ENCODE results near the gene THAP10. TPM values are rescaled to one million over a fixed set of nuclear protein-coding genes. Genes with fewer than 3 reads are reported as not detected.

The THAP10 gene
- total RNA-seq, 1 donor from 2014 or later = 1.6 TPM

DNA sequence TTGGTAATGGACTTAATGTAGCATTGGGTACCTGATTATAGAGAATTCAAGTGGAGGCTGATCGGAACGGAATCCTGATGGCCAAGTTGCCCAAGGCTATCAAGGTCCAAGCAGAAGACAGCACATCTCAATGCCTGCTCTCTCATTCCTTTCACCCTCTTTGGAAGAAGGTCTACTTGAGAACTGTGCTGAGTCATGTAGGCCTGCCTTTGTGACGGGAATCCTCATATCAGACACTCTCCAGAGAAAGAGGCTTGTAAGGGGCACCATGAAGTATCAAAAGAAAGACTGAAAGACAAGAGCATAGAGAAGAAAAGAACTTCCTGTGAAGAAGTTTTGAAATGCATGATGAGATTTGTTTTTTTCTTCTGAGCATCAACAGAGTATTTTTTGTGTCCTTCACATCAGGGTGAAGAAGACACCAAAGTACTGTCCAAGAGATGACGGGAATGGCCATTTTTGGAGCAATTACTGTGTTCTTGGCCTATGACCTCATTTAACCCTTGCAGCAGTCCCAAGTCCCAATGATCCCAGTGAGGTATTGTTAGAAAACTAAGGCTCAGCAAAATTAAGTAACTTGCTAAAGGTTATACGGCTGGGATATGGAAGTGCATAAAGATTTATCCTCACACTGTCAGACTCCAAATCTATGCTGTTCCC is 25.1 kb downstream of the THAP10 start:
- H3K4me3 ChIP-seq (ENCODE audit: insufficient read depth, low read depth, low read length) = no peak overlapping the region
- H3K4me1 Mint-ChIP-seq (ENCODE audit: low read depth, unreplicated experiment) = peaks cover 32% of the 10 kb centered on the region
- H3K4me1 ChIP-seq (ENCODE audit: insufficient read depth, low read length) = peaks cover 31% of the 10 kb centered on the region
- TF ChIP-seq CTCF (IDR thresholded peaks at IDR 0.05; ENCODE audit: insufficient read depth, low read depth, low read length) = no peak
- no peak for TF ChIP-seq EZH2 (IDR thresholded peaks at IDR 0.05; ENCODE audit: insufficient read depth, low read length)
- DNase-seq (ENCODE audit: low read depth) (no peak), FAIRE-seq (no peak)
- H3K27ac Mint-ChIP-seq (ENCODE audit: unreplicated experiment) = no peak overlapping the region
- no peaks in the 10 kb centered on the region for H3K27me3 ChIP-seq (ENCODE audit: insufficient read depth, low read length)
- H3K36me3 ChIP-seq (ENCODE audit: insufficient read depth, low read length) = no peaks in the 10 kb centered on the region
- H3K27me3 Mint-ChIP-seq (ENCODE audit: low read depth, unreplicated experiment) = no peaks in the 10 kb centered on the region
- no peaks in the 10 kb centered on the region for H3K9me3 Mint-ChIP-seq (ENCODE audit: unreplicated experiment)
- H3K9ac ChIP-seq (ENCODE audit: low read length) = no peak overlapping the region
- no peak overlapping the region for H3K27ac ChIP-seq (ENCODE audit: low read depth, low read length)
- H2AFZ ChIP-seq (ENCODE audit: low read depth, low read length) = no peak overlapping the region
- H3K79me2 ChIP-seq (ENCODE audit: insufficient read depth, low read length) = no peaks in the 10 kb centered on the region
- no peak overlapping the region for H3K4me2 ChIP-seq (ENCODE audit: low read length)
- H4K20me1 ChIP-seq (ENCODE audit: insufficient read depth, low read length) = no peaks in the 10 kb centered on the region
- no peaks in the 10 kb centered on the region for H3K9me3 ChIP-seq (ENCODE audit: insufficient read depth, low read depth, low read length)
- H3K36me3 Mint-ChIP-seq (ENCODE audit: low read depth, unreplicated experiment) = no peaks in the 10 kb centered on the region
- H3K4me3 Mint-ChIP-seq (ENCODE audit: unreplicated experiment) = no peak overlapping the region

- Histone ChIP-seq H3K27ac (ENCODE audit: low read depth, low read length) (peak overlapping the region; percentile 89), H2AFZ (ENCODE audit: low read depth, low read length) (no peak overlapping the region), H3K9ac (ENCODE audit: low read length) (peak overlapping the region; percentile 70), H3K27me3 (ENCODE audit: insufficient read depth, low read length) (no peaks in the 10 kb centered on the region), H3K36me3 (ENCODE audit: insufficient read depth, low read length) (no peaks in the 10 kb centered on the region), H3K4me3 (ENCODE audit: insufficient read depth, low read depth, low read length) (no peak overlapping the region), H3K79me2 (ENCODE audit: insufficient read depth, low read length) (no peaks in the 10 kb centered on the region), H3K4me1 (ENCODE audit: insufficient read depth, low read length) (peaks cover 21% of the 10 kb centered on the region), H4K20me1 (ENCODE audit: insufficient read depth, low read length) (no peaks in the 10 kb centered on the region), H3K9me3 (ENCODE audit: insufficient read depth, low read depth, low read length) (no peaks in the 10 kb centered on the region), H3K4me2 (ENCODE audit: low read length) (peak overlapping the region; percentile 75)
- Mint-ChIP-seq H3K36me3 (ENCODE audit: low read depth, unreplicated experiment) (peaks cover 2% of the 10 kb centered on the region), H3K9me3 (ENCODE audit: unreplicated experiment) (no peaks in the 10 kb centered on the region), H3K27me3 (ENCODE audit: low read depth, unreplicated experiment) (no peaks in the 10 kb centered on the region), H3K4me1 (ENCODE audit: low read depth, unreplicated experiment) (peaks cover 20% of the 10 kb centered on the region), H3K27ac (ENCODE audit: unreplicated experiment) (peak overlapping the region; percentile 99), H3K4me3 (ENCODE audit: unreplicated experiment) (no peak overlapping the region)
- TF ChIP-seq EZH2 (IDR thresholded peaks at IDR 0.05; ENCODE audit: insufficient read depth, low read length) (no peak), CTCF (IDR thresholded peaks at IDR 0.05; ENCODE audit: insufficient read depth, low read depth, low read length) (no peak)
- FAIRE-seq (peak; percentile 99), DNase-seq (ENCODE audit: low read depth) (peak; percentile 92)
Observed at GRCh38 chr15:70863450-70864218, 28.6 kb downstream of the THAP10 start.

DNA sequence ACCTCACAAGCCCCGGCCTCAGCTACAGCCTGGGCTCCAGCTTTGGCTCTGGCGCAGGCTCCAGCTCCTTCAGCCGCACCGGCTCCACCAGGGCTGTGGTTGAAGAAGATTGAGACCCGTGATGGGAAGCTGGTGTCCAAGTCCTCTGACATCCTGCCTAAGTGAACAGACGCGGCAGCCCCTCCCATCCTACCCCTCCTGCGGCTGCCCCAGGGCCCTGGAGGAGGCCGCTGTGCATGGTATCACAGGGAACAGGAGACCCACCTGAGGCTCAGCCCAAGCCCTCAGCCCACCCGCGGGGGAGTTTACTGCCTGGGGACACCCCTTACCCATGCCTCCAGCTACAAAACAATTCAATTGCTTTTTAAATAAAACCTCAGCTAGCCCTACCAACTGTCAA is 32.2 kb downstream of the THAP10 start:
- Histone ChIP-seq H4K20me1 (ENCODE audit: insufficient read depth, low read length) (no peaks in the 10 kb centered on the region), H3K4me3 (ENCODE audit: insufficient read depth, low read depth, low read length) (no peak overlapping the region), H2AFZ (ENCODE audit: low read depth, low read length) (no peak overlapping the region), H3K4me2 (ENCODE audit: low read length) (no peak overlapping the region), H3K27ac (ENCODE audit: low read depth, low read length) (no peak overlapping the region), H3K9ac (ENCODE audit: low read length) (no peak overlapping the region), H3K4me1 (ENCODE audit: insufficient read depth, low read length) (peaks cover 46% of the 10 kb centered on the region), H3K9me3 (ENCODE audit: insufficient read depth, low read depth, low read length) (no peaks in the 10 kb centered on the region), H3K36me3 (ENCODE audit: insufficient read depth, low read length) (no peaks in the 10 kb centered on the region), H3K79me2 (ENCODE audit: insufficient read depth, low read length) (no peaks in the 10 kb centered on the region), H3K27me3 (ENCODE audit: insufficient read depth, low read length) (no peaks in the 10 kb centered on the region)
- no peak for TF ChIP-seq CTCF (IDR thresholded peaks at IDR 0.05; ENCODE audit: insufficient read depth, low read depth, low read length)
- TF ChIP-seq EZH2 (IDR thresholded peaks at IDR 0.05; ENCODE audit: insufficient read depth, low read length) = no peak
- no peaks in the 10 kb centered on the region for H3K27me3 Mint-ChIP-seq (ENCODE audit: low read depth, unreplicated experiment)
- H3K4me3 Mint-ChIP-seq (ENCODE audit: unreplicated experiment) = no peak overlapping the region
- peaks cover 30% of the 10 kb centered on the region for H3K4me1 Mint-ChIP-seq (ENCODE audit: low read depth, unreplicated experiment)
- H3K9me3 Mint-ChIP-seq (ENCODE audit: unreplicated experiment) = no peaks in the 10 kb centered on the region
- peaks cover 2% of the 10 kb centered on the region for H3K36me3 Mint-ChIP-seq (ENCODE audit: low read depth, unreplicated experiment)
- DNase-seq (ENCODE audit: low read depth) (no peak), FAIRE-seq (no peak)
- H3K27ac Mint-ChIP-seq (ENCODE audit: unreplicated experiment) = no peak overlapping the region
